A549 (cell line): ENCODE measurements around the gene XRN1. TPM values are rescaled to one million over a fixed set of nuclear protein-coding genes. Genes with fewer than 3 reads are reported as not detected.
A peak's percentile ranks its signal among the peaks of the same experiment; 100 is the strongest.

Experiments used
- ATAC-seq, 2 experiments: fragments of 200-7000 bp in 1 of 2; fragments of >200 bp in 1 of 2; cut with Nextera tagmentation in 1 of 2; cut with Tn5 transposase in 1 of 2; 3 replicates each; pipeline versions ENCODE4 v1.8.0 to v1.9.1; 2018 to 2020; ENCODE audit warnings: mild to moderate bottlenecking in 1 of 2, moderate library complexity in 1 of 2
- CTCF ChIA-PET: fragments of 300-600 bp; sonication (Branson Sonifier 250); formaldehyde crosslinking; extraction: SDS; loops from one replicate; lab custom pipeline; 2021; ENCODE audit warnings: antibody characterized with exemption, inconsistent platforms; lab: Yijun Ruan, JAX
- POLR2A ChIA-PET: fragments of 350-600 bp; formaldehyde crosslinking; extraction: SDS; loops from one replicate; lab custom pipeline; 2021; ENCODE audit warnings: antibody characterized with exemption, inconsistent platforms; lab: Yijun Ruan, JAX
- DNase-seq, 2 experiments: peaks; one replicate each; pipeline versions ENCODE4 v3.0.0 to v3.0.0-alpha.2; 2011 to 2016; ENCODE audit warnings: low read depth in 1 of 2, low spot score in 1 of 2
- FAIRE-seq: peaks from 2 replicates; lab custom pipeline; 2011; peaks lifted over from hg19 to GRCh38; lab: Jason Lieb, UNC
- H3K27ac ChIP-seq, 2 experiments: fragments of >200 bp; sonication (Bioruptor Twin); formaldehyde crosslinking; 3 replicates each; pipeline ENCODE4 v1.5.1; 2016 to 2017
- H3K4me1 ChIP-seq: fragments of >200 bp; sonication (Bioruptor Twin); formaldehyde crosslinking; 3 replicates; pipeline ENCODE4 v1.6.1; 2016
- H3K4me2 ChIP-seq: fragments of >200 bp; sonication (Bioruptor Twin); formaldehyde crosslinking; 3 replicates; pipeline ENCODE4 v1.6.1; 2016
- H3K4me3 ChIP-seq: fragments of >200 bp; sonication (Bioruptor Twin); formaldehyde crosslinking; 3 replicates; pipeline ENCODE4 v1.5.1; 2016
- H3K9me3 ChIP-seq: fragments of >200 bp; sonication (Bioruptor Twin); formaldehyde crosslinking; 3 replicates; pipeline ENCODE4 v1.6.1; 2016
- ATOH8 ChIP-seq: fragments of 250-450 bp; sonication (Bioruptor Pico); IDR thresholded peaks from 2 replicates; pipeline ENCODE4 v1.5.0; 2020; ENCODE audit warnings: low read depth, mild to moderate bottlenecking, moderate library complexity
- BCL3 ChIP-seq: fragments of >200 bp; sonication (Bioruptor Twin); formaldehyde crosslinking; IDR thresholded peaks from 3 replicates; pipeline ENCODE4 v1.6.1; 2016
- CBX2 ChIP-seq: fragments of 200-600 bp; sonication (generic); IDR thresholded peaks from 2 replicates; pipeline ENCODE4 v1.6.1; 2016; ENCODE audit warnings: low read depth, mild to moderate bottlenecking, borderline replicate concordance
- CEBPB ChIP-seq, 2 experiments: fragments of >200 bp in 1 of 2; sonication (Bioruptor Twin) in 1 of 2; formaldehyde crosslinking in 1 of 2; IDR thresholded peaks; 2 replicates each; pipeline ENCODE4 v1.6.1; 2012 to 2016
- CHD4 ChIP-seq: fragments of 200-600 bp; sonication (generic); IDR thresholded peaks from 2 replicates; pipeline ENCODE4 v1.6.1; 2016; ENCODE audit warnings: antibody characterized with exemption, mild to moderate bottlenecking, borderline replicate concordance
- CTCF ChIP-seq: fragments of >200 bp; sonication (Bioruptor Twin); formaldehyde crosslinking; IDR thresholded peaks from 3 replicates; pipeline ENCODE4 v1.5.1; 2016
- E2F6 ChIP-seq: IDR thresholded peaks from 2 replicates; pipeline ENCODE4 v1.6.1; 2012; ENCODE audit warnings: low read depth, borderline replicate concordance
- EHF ChIP-seq: fragments of 250-450 bp; sonication (Bioruptor Pico); IDR thresholded peaks from 2 replicates; pipeline ENCODE4 v1.5.0; 2020; ENCODE audit warnings: mild to moderate bottlenecking
- EP300 ChIP-seq, 2 experiments: fragments of >200 bp; sonication (Bioruptor Twin); formaldehyde crosslinking; IDR thresholded peaks; 2 replicates in 1 of 2; 3 replicates in 1 of 2; pipeline ENCODE4 v1.6.1; 2016 to 2017
- FOSB ChIP-seq: fragments of 250-450 bp; sonication (Bioruptor Pico); IDR thresholded peaks from 2 replicates; pipeline ENCODE4 v1.5.0; 2020; ENCODE audit warnings: mild to moderate bottlenecking, moderate library complexity
- FOXS1 ChIP-seq: fragments of 250-450 bp; sonication (Bioruptor Pico); IDR thresholded peaks from 2 replicates; pipeline ENCODE4 v1.5.0; 2020; ENCODE audit warnings: mild to moderate bottlenecking, moderate library complexity
- KDM1A ChIP-seq: fragments of 200-600 bp; sonication (generic); IDR thresholded peaks from 2 replicates; pipeline ENCODE4 v1.6.1; 2016; ENCODE audit warnings: low read depth, mild to moderate bottlenecking
- NFE2L2 ChIP-seq: fragments of 150-350 bp; conservative IDR thresholded peaks from 2 replicates; pipeline ENCODE4 v1.6.1; 2014; ENCODE audit warnings: low read length
- NR3C1 ChIP-seq: fragments of >200 bp; sonication (Bioruptor Twin); formaldehyde crosslinking; IDR thresholded peaks from 3 replicates; pipeline ENCODE4 v1.6.1; 2017
- REST ChIP-seq: fragments of 200-600 bp; sonication (generic); IDR thresholded peaks from 2 replicates; pipeline ENCODE4 v1.6.1; 2016; ENCODE audit warnings: antibody characterized with exemption, mild to moderate bottlenecking, moderate library complexity
- RFX5 ChIP-seq: fragments of 450-650 bp; IDR thresholded peaks from 2 replicates; pipeline ENCODE4 v1.7.1; 2014; ENCODE audit warnings: antibody characterized with exemption, mild to moderate bottlenecking, moderate library complexity
- SMC3 ChIP-seq: fragments of >200 bp; sonication (Bioruptor Twin); formaldehyde crosslinking; IDR thresholded peaks from 3 replicates; pipeline ENCODE4 v1.6.1; 2018; ENCODE audit warnings: inconsistent platforms
- TFCP2L1 ChIP-seq: fragments of 250-450 bp; sonication (Bioruptor Pico); IDR thresholded peaks from 2 replicates; pipeline ENCODE4 v1.5.0; 2021; ENCODE audit warnings: mild to moderate bottlenecking
- TP53 ChIP-seq: fragments of 250-450 bp; sonication (Bioruptor Pico); IDR thresholded peaks from 2 replicates; pipeline ENCODE4 v1.5.0; 2021; ENCODE audit warnings: mild to moderate bottlenecking, moderate library complexity
- ZSCAN20 ChIP-seq: fragments of 250-450 bp; sonication (Bioruptor Pico); IDR thresholded peaks from 2 replicates; pipeline ENCODE4 v1.8.0; 2022; ENCODE audit warnings: mild to moderate bottlenecking, moderate library complexity
- WGBS: methylation state at CpG from one replicate; pipeline ENCODE4 v1.1.6; 2017; ENCODE audit errors: missing lambda C conversion rate; 5-methylcytosine and 5-hydroxymethylcytosine counted together
- polyA plus RNA-seq, 4 experiments: library from polyadenylated mRNA; depleted of rRNA in 3 of 4; stranded (reverse); fragments of >200 nt; fragmentation: RNase III in 1 of 4; extraction: RNeasy Plus Mini Kit Qiagen cat#74134 plus additional on column Dnase treatment in 1 of 4; gene quantifications; 2 replicates in 3 of 4; 3 replicates in 1 of 4; pipeline ENCODE4 v1.2.3, GENCODE V29; 2011 to 2017

Gene XRN1
- polyA plus RNA-seq, 2 of the 4 experiments (the other 2 are of a cell fraction) = 4.2 to 22.6 TPM

DNA sequence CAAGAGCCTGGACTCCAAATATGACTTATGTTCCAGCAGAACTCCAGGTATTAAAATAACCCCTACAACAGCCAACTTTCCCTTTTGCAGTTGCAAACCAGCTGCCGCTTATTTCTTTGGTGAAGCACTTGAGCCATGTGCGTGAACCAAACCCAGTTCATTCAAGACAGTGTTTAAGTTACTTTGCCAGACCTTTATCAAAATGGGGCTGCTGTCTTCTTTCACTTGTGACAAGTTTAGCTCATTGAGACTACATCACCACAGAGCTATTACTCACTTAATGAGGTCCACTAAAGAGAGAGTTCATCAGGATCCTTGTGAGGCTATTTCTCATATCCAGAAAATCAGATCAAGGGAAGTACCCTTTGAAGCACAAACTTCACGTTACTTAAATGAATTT is 2.4 kb upstream of the XRN1 start:
- ATAC-seq = no peak
- POLR2A ChIA-PET = no interaction called here
- CTCF ChIA-PET = no interaction called here
- Histone ChIP-seq H3K4me3 (no peak overlapping the region), H3K4me1 (peaks cover 12% of the 10 kb centered on the region; the same call in 2 of the 3 replicates), H3K9me3 (no peaks in the 10 kb centered on the region), H3K27ac (no peak overlapping the region), H3K4me2 (no peak overlapping the region)
- TF ChIP-seq NFE2L2 (no peak), EP300 (IDR thresholded peaks at IDR 0.05) (no peak), CTCF (no peak), CBX2 (no peak)
- 96% methylated on average over 3 of the region's 3 CpGs for WGBS
- peak; percentile 86 for FAIRE-seq
- DNase-seq = no peak

- H3K9me3 ChIP-seq = no peaks in the 10 kb centered on the region
- WGBS = under 1% methylated on average over 29 of the region's 35 CpGs
- ChIA-PET CTCF (no interaction called here), POLR2A (interaction anchor here (0.7 to 1.3 kb wide), 2 partner anchors 131 to 554 kb away, joined by 3 to 8 read pairs; partner anchors contain the start of genes ATR and U2SURP)
- H3K4me1 ChIP-seq = peaks cover 12% of the 10 kb centered on the region; the same call in 2 of the 3 replicates
- FAIRE-seq (no peak), DNase-seq (peak; percentile 45 to 49), ATAC-seq (peak; percentile 74 to 75)
- TF ChIP-seq ZSCAN20 (CRISPR knock-in tag) (no peak), ATOH8 (CRISPR knock-in tag) (no peak), KDM1A (no peak), NR3C1 (no peak), BCL3 (no peak), EHF (CRISPR knock-in tag) (no peak), SMC3 (no peak), CEBPB (IDR thresholded peaks at IDR 0.05) (no peak), FOSB (CRISPR knock-in tag) (no peak), TP53 (CRISPR knock-in tag) (no peak), REST (no peak), FOXS1 (CRISPR knock-in tag) (no peak), E2F6 (no peak), CHD4 (no peak), RFX5 (no peak), TFCP2L1 (CRISPR knock-in tag) (no peak)
- peak overlapping the region; percentile 80 for H3K4me2 ChIP-seq
- peak overlapping the region; percentile 79 to 94 for H3K27ac ChIP-seq
- peak overlapping the region; percentile 69 for H3K4me3 ChIP-seq
These were observed 461 bp downstream of the XRN1 start for GRCh38 chr3:142447301-142447851.
